Glutamatergic neuron (in vitro differentiated cells): ENCODE results near the gene NPFFR1. TPM values are rescaled to one million over a fixed set of nuclear protein-coding genes. Genes with fewer than 3 reads are reported as not detected.
"Not testable (repeated sequence)": the region's sequence is repeated elsewhere in the genome, so short reads cannot be mapped to it uniquely, and the experiment has no call there.

Experiments
- DNase-seq: peaks from one replicate; pipeline ENCODE4 v3.0.0; 2022
- H3K27ac Mint-ChIP-seq: one replicate; pipeline ENCODE4 v1.8.0; 2020; ENCODE audit warnings: mild to moderate bottlenecking, mixed read lengths, inconsistent platforms; ENCODE audit not compliant: unreplicated experiment
- H3K27me3 Mint-ChIP-seq: one replicate; pipeline ENCODE4 v1.8.0; 2020; ENCODE audit warnings: mild to moderate bottlenecking, moderate library complexity, mixed read lengths, inconsistent platforms; ENCODE audit not compliant: unreplicated experiment
- H3K36me3 Mint-ChIP-seq: one replicate; pipeline ENCODE4 v1.8.0; 2020; ENCODE audit warnings: mild to moderate bottlenecking, mixed read lengths, inconsistent platforms; ENCODE audit not compliant: unreplicated experiment
- H3K4me1 Mint-ChIP-seq: one replicate; pipeline ENCODE4 v1.8.0; 2020; ENCODE audit warnings: mild to moderate bottlenecking, low read depth, mixed read lengths, inconsistent platforms; ENCODE audit not compliant: unreplicated experiment
- H3K4me3 Mint-ChIP-seq: one replicate; pipeline ENCODE4 v1.8.0; 2020; ENCODE audit warnings: mild to moderate bottlenecking, mixed read lengths, inconsistent platforms; ENCODE audit not compliant: unreplicated experiment
- H3K9me3 Mint-ChIP-seq: one replicate; pipeline ENCODE4 v1.8.0; 2020; ENCODE audit warnings: mild to moderate bottlenecking, moderate library complexity, mixed read lengths, inconsistent platforms; ENCODE audit not compliant: unreplicated experiment
- total RNA-seq: library from RNA; stranded (reverse); fragmentation: NEBNext Ultra II Directional; extraction: Animal tissue kit (Norgen Biotek cat#: 25700); gene quantifications from one replicate; pipeline ENCODE4 v1.2.1, GENCODE V29; 2021; ENCODE audit not compliant: unreplicated experiment
- TF ChIP-seq, protein P1 (sequence below): fragments of 200-600 bp; sonication (generic); IDR thresholded peaks from one replicate; pipeline ENCODE4 v1.5.0; 2021; ENCODE audit not compliant: partially characterized antibody, unreplicated experiment

Gene NPFFR1
- total RNA-seq, 1 donor from 2014 or later: not detected

DNA sequence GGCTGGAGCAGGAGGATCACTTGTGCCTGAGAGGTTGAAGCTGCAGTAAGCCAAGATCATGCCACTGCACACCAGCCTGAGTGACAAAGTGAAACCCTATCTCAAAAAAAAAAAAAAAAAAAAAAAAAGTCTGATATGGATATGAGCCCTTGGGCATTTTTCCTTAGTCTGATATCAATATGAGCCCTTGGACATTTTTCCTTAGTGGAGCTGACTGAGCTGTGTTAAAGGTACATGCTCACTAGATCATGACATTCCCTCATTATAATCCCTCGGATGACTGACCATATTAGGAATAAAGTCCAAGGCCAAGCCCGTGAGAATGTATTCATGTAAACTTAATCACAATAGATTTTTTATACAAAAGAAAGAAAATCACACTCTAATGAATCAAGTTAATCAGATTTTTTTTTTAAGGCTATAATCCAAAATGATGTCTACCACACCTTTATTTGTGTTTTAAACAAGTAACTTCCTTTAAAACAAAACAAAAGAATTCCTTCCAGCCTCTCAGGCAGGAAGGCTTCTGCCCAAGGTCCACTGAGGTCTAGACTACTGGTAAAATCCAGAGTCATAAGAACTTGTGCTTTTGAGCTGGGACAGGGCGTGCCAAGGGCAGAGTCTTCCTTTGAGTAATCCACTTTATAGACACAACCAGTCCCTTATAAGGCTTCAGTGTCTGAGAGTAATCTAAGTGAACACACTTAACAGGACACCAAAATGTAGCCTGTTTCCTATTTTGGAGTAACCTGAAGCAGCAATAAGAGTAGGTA is 56.1 kb downstream of the NPFFR1 start:
- no peaks in the 10 kb centered on the region for H3K27me3 Mint-ChIP-seq
- TF ChIP-seq, protein P1, sequence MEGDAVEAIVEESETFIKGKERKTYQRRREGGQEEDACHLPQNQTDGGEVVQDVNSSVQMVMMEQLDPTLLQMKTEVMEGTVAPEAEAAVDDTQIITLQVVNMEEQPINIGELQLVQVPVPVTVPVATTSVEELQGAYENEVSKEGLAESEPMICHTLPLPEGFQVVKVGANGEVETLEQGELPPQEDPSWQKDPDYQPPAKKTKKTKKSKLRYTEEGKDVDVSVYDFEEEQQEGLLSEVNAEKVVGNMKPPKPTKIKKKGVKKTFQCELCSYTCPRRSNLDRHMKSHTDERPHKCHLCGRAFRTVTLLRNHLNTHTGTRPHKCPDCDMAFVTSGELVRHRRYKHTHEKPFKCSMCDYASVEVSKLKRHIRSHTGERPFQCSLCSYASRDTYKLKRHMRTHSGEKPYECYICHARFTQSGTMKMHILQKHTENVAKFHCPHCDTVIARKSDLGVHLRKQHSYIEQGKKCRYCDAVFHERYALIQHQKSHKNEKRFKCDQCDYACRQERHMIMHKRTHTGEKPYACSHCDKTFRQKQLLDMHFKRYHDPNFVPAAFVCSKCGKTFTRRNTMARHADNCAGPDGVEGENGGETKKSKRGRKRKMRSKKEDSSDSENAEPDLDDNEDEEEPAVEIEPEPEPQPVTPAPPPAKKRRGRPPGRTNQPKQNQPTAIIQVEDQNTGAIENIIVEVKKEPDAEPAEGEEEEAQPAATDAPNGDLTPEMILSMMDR: no peak
- H3K4me3 Mint-ChIP-seq: no peak overlapping the region
- no peaks in the 10 kb centered on the region for H3K36me3 Mint-ChIP-seq
- no peak for DNase-seq
- no peak overlapping the region for H3K27ac Mint-ChIP-seq
- peaks cover 5% of the 10 kb centered on the region for H3K4me1 Mint-ChIP-seq
- no peaks in the 10 kb centered on the region for H3K9me3 Mint-ChIP-seq

DNA sequence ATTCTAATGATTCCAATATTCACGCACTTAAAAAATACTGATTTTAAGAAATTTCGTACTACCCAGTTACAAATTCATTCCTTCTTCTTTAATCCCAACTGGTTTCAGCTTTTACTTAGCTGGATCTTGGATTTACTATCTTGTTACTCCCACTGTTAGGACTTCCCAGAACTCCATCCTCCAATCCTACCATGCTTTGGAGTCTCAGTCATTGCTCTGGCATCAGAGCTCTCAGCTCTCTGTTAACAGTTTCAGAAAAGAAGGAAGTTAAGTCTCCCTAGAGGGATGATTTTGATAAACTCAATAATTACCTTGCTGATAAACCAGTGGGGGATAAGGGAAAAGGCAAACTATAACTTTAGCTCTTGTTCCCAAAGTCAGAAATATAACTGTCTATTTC is 60.1 kb downstream of the NPFFR1 start:
- no peaks in the 10 kb centered on the region for H3K9me3 Mint-ChIP-seq
- no peak for DNase-seq
- no peak overlapping the region for H3K27ac Mint-ChIP-seq
- H3K27me3 Mint-ChIP-seq: no peaks in the 10 kb centered on the region
- no peaks in the 10 kb centered on the region for H3K36me3 Mint-ChIP-seq
- TF ChIP-seq, protein P1: no peak
- H3K4me3 Mint-ChIP-seq: no peak overlapping the region
- H3K4me1 Mint-ChIP-seq: peaks cover 5% of the 10 kb centered on the region

DNA sequence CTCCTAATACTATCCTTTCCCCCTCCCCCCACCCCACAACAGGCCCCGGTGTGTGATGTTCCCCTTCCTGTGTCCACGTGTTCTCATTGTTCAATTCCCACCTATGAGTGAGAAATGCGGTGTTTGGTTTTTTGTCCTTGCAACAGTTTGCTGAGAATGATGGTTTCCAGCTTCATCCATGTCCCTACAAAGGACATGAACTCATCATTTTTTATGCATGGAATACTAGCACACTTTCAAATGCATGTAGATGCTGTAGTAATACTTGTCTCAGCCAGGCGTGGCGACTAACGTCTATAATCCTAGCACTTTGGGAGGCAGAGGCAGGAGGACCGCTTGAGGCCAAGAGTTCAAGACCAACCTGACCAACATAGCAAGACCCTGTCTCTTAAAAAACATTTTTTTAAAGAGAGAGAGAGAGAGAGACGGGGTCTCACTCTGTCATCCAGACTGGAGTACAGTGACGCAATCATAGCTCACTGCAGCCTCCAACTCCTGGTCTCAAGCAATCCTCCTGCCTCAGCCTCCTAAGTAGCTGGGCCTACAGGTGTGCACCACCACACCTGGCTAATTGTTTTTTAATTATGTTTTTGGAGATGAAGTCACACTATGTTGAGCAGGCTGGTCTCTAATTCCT is 60.9 kb downstream of the NPFFR1 start:
- H3K4me3 Mint-ChIP-seq, H3K27ac Mint-ChIP-seq, DNase-seq, H3K36me3 Mint-ChIP-seq, H3K27me3 Mint-ChIP-seq, H3K4me1 Mint-ChIP-seq, H3K9me3 Mint-ChIP-seq: not testable (repeated sequence)

GRCh38 chr10:70222340-70222794 is 61.4 kb downstream of the NPFFR1 start:
- TF ChIP-seq, protein P1: no peak
- Mint-ChIP-seq H3K27me3 (no peaks in the 10 kb centered on the region), H3K9me3 (no peaks in the 10 kb centered on the region), H3K4me3 (no peak overlapping the region), H3K36me3 (no peaks in the 10 kb centered on the region), H3K27ac (no peak overlapping the region), H3K4me1 (peaks cover 3% of the 10 kb centered on the region)
- DNase-seq: no peak

DNA sequence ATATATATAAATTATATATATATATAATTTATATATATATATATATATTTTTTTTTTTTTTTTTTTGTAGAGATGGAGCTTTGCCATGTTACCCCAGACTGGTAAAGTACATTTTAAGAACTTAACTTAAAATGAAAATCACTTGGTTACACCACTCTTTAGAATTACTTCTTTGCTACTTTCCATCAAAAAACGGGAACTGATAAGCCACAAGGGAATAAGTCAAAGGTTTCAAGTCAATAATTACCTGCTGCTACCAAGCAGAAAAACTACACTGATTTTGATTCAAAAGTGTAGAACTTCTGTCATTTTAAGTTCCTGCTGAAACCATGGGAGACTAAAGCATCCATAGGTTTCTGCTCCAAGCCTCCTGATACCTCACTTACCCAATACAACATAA is 62.8 kb downstream of the NPFFR1 start:
- Mint-ChIP-seq H3K36me3 (no peaks in the 10 kb centered on the region), H3K27me3 (no peaks in the 10 kb centered on the region), H3K9me3 (no peaks in the 10 kb centered on the region), H3K4me3 (no peak overlapping the region), H3K4me1 (peaks cover 3% of the 10 kb centered on the region), H3K27ac (no peak overlapping the region)
- DNase-seq: no peak
- TF ChIP-seq, protein P1: no peak
